Raji (cell line): ENCODE measurements around the gene MACROD2.

Source experiments
- POLR2A ChIP-seq: IDR thresholded peaks from 2 replicates; pipeline ENCODE4 v1.6.1; 2011; ENCODE audit warnings: low read depth, low read length, control low read depth; ENCODE audit not compliant: insufficient read depth

MACROD2 gene

GRCh38 chr20:15917283-15917682 lies 1922.0 kb downstream of the MACROD2 start:
- no peak for TF ChIP-seq POLR2A

- no peak for TF ChIP-seq POLR2A
These were observed 1923.3 kb downstream of the MACROD2 start for GRCh38 chr20:15918631-15919030.

- TF ChIP-seq POLR2A = no peak
These were observed 1923.8 kb downstream of the MACROD2 start for GRCh38 chr20:15919118-15919517.

GRCh38 chr20:15921930-15922329 lies 1926.6 kb downstream of the MACROD2 start:
- no peak for TF ChIP-seq POLR2A

GRCh38 chr20:15922556-15922955 lies 1927.2 kb downstream of the MACROD2 start:
- TF ChIP-seq POLR2A = no peak

- TF ChIP-seq POLR2A = no peak
These were observed 1927.9 kb downstream of the MACROD2 start for GRCh38 chr20:15923030-15923776.

- TF ChIP-seq POLR2A = no peak
These were observed 1929.2 kb downstream of the MACROD2 start for GRCh38 chr20:15924556-15924955.

GRCh38 chr20:15925376-15925775 lies 1930.1 kb downstream of the MACROD2 start:
- no peak for TF ChIP-seq POLR2A

GRCh38 chr20:15927893-15928650 lies 1932.8 kb downstream of the MACROD2 start:
- no peak for TF ChIP-seq POLR2A

- TF ChIP-seq POLR2A = no peak
These were observed 1933.6 kb downstream of the MACROD2 start for GRCh38 chr20:15928946-15929345.

GRCh38 chr20:15930311-15931305 lies 1935.3 kb downstream of the MACROD2 start:
- TF ChIP-seq POLR2A = no peak

- no peak for TF ChIP-seq POLR2A
These were observed 1936.6 kb downstream of the MACROD2 start for GRCh38 chr20:15931897-15932296.

- TF ChIP-seq POLR2A = no peak
These were observed 1941.9 kb downstream of the MACROD2 start for GRCh38 chr20:15937179-15937578.

- TF ChIP-seq POLR2A = no peak
These were observed 1943.5 kb downstream of the MACROD2 start for GRCh38 chr20:15938847-15939246.

GRCh38 chr20:15940127-15940526 lies 1944.8 kb downstream of the MACROD2 start:
- no peak for TF ChIP-seq POLR2A
